ENCODE measurements around the gene MRGPRG.

DNA sequence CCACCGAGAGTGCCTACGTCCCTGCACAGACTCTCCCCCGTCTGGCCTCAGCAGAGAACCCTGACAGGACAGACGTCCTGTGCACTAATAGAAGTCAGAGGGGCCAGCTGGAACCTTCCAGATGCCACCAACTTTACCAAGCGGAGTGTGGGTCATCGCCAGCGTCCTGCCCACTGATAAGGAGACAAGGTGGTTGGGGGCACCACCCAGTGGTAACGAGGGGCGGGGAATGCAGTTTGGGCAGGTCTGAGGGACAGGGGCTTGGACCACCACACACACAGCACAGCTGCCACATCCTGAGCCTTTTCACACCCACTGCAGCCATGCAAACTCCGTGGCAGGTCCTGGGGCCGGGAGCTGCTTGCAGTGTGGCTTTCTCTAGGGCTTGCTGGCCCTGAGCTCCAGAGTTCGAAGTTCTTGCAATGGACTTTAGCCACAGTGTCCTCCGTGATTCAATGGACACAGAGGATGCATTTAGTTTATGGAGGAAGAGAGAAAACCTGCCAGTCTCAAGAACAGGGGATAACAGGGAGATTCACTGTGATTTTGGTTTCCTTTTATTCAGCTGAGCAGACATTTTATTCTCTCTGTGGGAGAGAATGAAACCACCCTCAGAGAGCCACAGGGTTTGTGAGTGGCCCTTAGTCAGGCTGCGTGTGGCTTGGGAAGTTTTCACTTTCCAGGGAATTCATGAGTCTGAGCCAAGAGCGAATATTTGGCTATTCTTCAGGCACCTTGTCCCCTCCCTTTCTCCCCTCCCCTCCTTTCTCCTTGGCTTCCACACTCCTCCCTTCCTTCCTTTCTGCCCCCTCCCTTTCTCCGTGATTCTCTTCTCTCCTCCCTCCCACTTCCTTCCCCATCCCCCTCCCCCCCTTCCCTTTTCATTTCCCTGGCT, 13.1 kb downstream of the MRGPRG start:
- no peak for TF ChIP-seq POLR2A (conservative IDR thresholded peaks at IDR 0.05)
- TF ChIP-seq, protein P1, sequence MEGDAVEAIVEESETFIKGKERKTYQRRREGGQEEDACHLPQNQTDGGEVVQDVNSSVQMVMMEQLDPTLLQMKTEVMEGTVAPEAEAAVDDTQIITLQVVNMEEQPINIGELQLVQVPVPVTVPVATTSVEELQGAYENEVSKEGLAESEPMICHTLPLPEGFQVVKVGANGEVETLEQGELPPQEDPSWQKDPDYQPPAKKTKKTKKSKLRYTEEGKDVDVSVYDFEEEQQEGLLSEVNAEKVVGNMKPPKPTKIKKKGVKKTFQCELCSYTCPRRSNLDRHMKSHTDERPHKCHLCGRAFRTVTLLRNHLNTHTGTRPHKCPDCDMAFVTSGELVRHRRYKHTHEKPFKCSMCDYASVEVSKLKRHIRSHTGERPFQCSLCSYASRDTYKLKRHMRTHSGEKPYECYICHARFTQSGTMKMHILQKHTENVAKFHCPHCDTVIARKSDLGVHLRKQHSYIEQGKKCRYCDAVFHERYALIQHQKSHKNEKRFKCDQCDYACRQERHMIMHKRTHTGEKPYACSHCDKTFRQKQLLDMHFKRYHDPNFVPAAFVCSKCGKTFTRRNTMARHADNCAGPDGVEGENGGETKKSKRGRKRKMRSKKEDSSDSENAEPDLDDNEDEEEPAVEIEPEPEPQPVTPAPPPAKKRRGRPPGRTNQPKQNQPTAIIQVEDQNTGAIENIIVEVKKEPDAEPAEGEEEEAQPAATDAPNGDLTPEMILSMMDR (IDR thresholded peaks at IDR 0.05 in 2 of 3, conservative IDR thresholded peaks at IDR 0.05 in 1 of 3; ENCODE audit: insufficient read depth in 2 of 3, low read depth in 1 of 3, low read length in 3 of 3) = no peak
- TF ChIP-seq, protein P2, sequence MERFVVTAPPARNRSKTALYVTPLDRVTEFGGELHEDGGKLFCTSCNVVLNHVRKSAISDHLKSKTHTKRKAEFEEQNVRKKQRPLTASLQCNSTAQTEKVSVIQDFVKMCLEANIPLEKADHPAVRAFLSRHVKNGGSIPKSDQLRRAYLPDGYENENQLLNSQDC (CRISPR knock-in tag; IDR thresholded peaks at IDR 0.05) = no peak
- TF ChIP-seq, protein P3, sequence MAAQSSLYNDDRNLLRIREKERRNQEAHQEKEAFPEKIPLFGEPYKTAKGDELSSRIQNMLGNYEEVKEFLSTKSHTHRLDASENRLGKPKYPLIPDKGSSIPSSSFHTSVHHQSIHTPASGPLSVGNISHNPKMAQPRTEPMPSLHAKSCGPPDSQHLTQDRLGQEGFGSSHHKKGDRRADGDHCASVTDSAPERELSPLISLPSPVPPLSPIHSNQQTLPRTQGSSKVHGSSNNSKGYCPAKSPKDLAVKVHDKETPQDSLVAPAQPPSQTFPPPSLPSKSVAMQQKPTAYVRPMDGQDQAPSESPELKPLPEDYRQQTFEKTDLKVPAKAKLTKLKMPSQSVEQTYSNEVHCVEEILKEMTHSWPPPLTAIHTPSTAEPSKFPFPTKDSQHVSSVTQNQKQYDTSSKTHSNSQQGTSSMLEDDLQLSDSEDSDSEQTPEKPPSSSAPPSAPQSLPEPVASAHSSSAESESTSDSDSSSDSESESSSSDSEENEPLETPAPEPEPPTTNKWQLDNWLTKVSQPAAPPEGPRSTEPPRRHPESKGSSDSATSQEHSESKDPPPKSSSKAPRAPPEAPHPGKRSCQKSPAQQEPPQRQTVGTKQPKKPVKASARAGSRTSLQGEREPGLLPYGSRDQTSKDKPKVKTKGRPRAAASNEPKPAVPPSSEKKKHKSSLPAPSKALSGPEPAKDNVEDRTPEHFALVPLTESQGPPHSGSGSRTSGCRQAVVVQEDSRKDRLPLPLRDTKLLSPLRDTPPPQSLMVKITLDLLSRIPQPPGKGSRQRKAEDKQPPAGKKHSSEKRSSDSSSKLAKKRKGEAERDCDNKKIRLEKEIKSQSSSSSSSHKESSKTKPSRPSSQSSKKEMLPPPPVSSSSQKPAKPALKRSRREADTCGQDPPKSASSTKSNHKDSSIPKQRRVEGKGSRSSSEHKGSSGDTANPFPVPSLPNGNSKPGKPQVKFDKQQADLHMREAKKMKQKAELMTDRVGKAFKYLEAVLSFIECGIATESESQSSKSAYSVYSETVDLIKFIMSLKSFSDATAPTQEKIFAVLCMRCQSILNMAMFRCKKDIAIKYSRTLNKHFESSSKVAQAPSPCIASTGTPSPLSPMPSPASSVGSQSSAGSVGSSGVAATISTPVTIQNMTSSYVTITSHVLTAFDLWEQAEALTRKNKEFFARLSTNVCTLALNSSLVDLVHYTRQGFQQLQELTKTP (IDR thresholded peaks at IDR 0.05; ENCODE audit: low read depth in 1 of 2, partially characterized antibody in 2 of 2) = no peak
- TF ChIP-seq, protein P4, sequence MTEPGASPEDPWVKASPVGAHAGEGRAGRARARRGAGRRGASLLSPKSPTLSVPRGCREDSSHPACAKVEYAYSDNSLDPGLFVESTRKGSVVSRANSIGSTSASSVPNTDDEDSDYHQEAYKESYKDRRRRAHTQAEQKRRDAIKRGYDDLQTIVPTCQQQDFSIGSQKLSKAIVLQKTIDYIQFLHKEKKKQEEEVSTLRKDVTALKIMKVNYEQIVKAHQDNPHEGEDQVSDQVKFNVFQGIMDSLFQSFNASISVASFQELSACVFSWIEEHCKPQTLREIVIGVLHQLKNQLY (CRISPR knock-in tag; conservative IDR thresholded peaks at IDR 0.05) = no peak
- no peak for TF ChIP-seq TEAD4 (IDR thresholded peaks at IDR 0.05; ENCODE audit: low read length)
- TF ChIP-seq TEAD4 (CRISPR knock-in tag; IDR thresholded peaks at IDR 0.05; ENCODE audit: borderline replicate concordance) = no peak
- TF ChIP-seq FOXK2 (conservative IDR thresholded peaks at IDR 0.05 in 1 of 2, IDR thresholded peaks at IDR 0.05 in 1 of 2; ENCODE audit: low read depth in 2 of 2) = no peak
- TF ChIP-seq, protein P5, sequence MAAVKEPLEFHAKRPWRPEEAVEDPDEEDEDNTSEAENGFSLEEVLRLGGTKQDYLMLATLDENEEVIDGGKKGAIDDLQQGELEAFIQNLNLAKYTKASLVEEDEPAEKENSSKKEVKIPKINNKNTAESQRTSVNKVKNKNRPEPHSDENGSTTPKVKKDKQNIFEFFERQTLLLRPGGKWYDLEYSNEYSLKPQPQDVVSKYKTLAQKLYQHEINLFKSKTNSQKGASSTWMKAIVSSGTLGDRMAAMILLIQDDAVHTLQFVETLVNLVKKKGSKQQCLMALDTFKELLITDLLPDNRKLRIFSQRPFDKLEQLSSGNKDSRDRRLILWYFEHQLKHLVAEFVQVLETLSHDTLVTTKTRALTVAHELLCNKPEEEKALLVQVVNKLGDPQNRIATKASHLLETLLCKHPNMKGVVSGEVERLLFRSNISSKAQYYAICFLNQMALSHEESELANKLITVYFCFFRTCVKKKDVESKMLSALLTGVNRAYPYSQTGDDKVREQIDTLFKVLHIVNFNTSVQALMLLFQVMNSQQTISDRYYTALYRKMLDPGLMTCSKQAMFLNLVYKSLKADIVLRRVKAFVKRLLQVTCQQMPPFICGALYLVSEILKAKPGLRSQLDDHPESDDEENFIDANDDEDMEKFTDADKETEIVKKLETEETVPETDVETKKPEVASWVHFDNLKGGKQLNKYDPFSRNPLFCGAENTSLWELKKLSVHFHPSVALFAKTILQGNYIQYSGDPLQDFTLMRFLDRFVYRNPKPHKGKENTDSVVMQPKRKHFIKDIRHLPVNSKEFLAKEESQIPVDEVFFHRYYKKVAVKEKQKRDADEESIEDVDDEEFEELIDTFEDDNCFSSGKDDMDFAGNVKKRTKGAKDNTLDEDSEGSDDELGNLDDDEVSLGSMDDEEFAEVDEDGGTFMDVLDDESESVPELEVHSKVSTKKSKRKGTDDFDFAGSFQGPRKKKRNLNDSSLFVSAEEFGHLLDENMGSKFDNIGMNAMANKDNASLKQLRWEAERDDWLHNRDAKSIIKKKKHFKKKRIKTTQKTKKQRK (IDR thresholded peaks at IDR 0.05; ENCODE audit: borderline replicate concordance, low read depth, low read length) = no peak

Data from K562 (cell line).